ENCODE results near the gene MACF1.

DNA sequence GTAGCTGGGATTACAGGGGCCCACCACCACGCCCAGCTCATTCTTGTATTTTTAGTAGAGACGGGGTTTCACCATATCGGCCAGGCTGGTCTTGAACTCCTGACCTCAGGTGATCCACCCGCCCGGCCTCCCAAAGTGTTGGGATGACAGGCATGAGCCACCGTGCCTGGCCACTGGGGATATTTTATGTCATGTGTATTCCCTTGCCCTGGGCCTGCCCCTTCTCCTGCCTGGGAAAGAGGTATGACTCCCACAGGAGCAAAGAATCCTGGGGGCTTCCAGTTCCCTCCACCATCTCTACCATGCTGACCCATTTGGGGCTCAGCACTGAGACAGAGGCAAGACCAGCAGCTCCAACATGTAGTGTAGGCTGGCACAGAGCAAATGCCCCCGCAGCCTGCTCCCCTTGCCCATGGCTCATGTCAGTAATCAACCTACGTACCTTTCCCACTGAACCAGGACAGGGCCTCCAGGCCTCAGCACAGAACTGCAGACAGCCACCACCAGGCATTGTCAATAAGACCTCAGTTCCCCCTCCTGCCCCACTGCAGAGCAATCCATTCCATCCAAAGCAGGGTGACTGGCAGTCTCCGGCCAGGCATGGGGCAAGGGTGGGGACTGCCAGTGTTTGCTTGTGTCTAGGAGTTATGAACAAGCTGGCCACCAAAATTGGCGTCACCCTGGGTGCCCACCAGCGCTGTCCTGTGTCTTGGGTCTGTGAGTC is 322.1 kb downstream of the MACF1 start:
- TF ChIP-seq CTCF (IDR thresholded peaks at IDR 0.05) = no peak
- no peak for TF ChIP-seq POLR2A (IDR thresholded peaks at IDR 0.05)
